HFFc6 (cell line): ENCODE measurements around the gene DISC1. TPM values are rescaled to one million over a fixed set of nuclear protein-coding genes. Genes with fewer than 3 reads are reported as not detected.

Experiments
- DNase-seq: peaks from one replicate; pipeline ENCODE4 v3.0.0-alpha.2; 2018
- H3K27ac Mint-ChIP-seq: 2 replicates; pipeline ENCODE4 v1.8.0; 2020; ENCODE audit warnings: mild to moderate bottlenecking, mixed read lengths
- H3K27me3 Mint-ChIP-seq: 2 replicates; pipeline ENCODE4 v1.8.0; 2021; ENCODE audit warnings: mild to moderate bottlenecking, moderate library complexity, mixed read lengths; ENCODE audit not compliant: insufficient read depth
- H3K36me3 Mint-ChIP-seq: 2 replicates; pipeline ENCODE4 v1.8.0; 2021; ENCODE audit warnings: low read depth, mixed read lengths
- H3K4me1 Mint-ChIP-seq: 2 replicates; pipeline ENCODE4 v1.8.0; 2020; ENCODE audit warnings: low read depth, mixed read lengths
- H3K4me3 Mint-ChIP-seq: 2 replicates; pipeline ENCODE4 v1.8.0; 2020; ENCODE audit warnings: mild to moderate bottlenecking, moderate library complexity, mixed read lengths
- H3K9me3 Mint-ChIP-seq: 2 replicates; pipeline ENCODE4 v1.8.0; 2020; ENCODE audit warnings: mild to moderate bottlenecking, mixed read lengths
- CTCF ChIP-seq: fragments of 200-600 bp; sonication (generic); IDR thresholded peaks from 2 replicates; pipeline ENCODE4 v1.5.0; 2021; ENCODE audit warnings: antibody characterized with exemption, mild to moderate bottlenecking
- total RNA-seq, 6 experiments: library from RNA; stranded (reverse); fragmentation: NEBNext Ultra II Directional; extraction: Animal tissue kit (Norgen Biotek cat#: 25700); gene quantifications; 2 replicates in 1 of 6; 3 replicates in 5 of 6; pipeline ENCODE4 v1.2.3, GENCODE V29; 2021

The DISC1 gene
- total RNA-seq, 6 experiments from 2014 or later, result 1.3 to 4.3 (median 1.9) TPM

- no peak for DNase-seq
- no peak for TF ChIP-seq CTCF
- peaks cover 10% of the 10 kb centered on the region for H3K4me1 Mint-ChIP-seq
Observed at GRCh38 chr1:231882790-231883189, 256.2 kb downstream of the DISC1 start.

DNA sequence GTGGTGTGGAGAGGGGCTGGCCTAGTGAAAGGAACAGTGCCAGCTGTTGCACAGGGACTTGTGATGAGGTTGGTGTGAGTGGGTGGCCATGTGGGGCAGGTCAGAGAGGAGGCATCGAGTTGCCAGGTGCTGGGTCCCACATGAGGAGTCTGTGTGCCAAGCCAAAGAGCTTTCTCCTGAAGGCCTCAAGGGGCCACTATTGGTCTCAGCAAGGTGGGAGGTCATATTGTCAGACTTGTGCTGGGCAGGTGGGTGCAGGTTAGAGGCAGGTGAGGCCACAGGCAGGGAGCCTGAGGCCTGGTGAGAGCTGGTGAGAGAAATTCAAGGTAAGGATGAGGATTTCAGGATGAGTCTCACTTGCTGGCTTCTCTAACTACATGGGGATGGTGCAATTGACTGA is 256.8 kb downstream of the DISC1 start:
- peaks cover 10% of the 10 kb centered on the region for H3K4me1 Mint-ChIP-seq
- peaks cover 4% of the 10 kb centered on the region; the same call in 1 of the 2 replicates for H3K36me3 Mint-ChIP-seq
- no peak for TF ChIP-seq CTCF
- peaks cover 10% of the 10 kb centered on the region for H3K9me3 Mint-ChIP-seq
- no peak overlapping the region for H3K27ac Mint-ChIP-seq
- H3K4me3 Mint-ChIP-seq, result no peak overlapping the region
- H3K27me3 Mint-ChIP-seq, result no peaks in the 10 kb centered on the region; the same call in 1 of the 2 replicates
- DNase-seq, result no peak

More at GRCh38 chr1:231882790-231883189, 256.2 kb downstream of the DISC1 start:
- H3K9me3 Mint-ChIP-seq, result peaks cover 5% of the 10 kb centered on the region; the same call in 1 of the 2 replicates
- H3K27ac Mint-ChIP-seq, result no peak overlapping the region
- H3K4me3 Mint-ChIP-seq, result no peak overlapping the region
- no peaks in the 10 kb centered on the region; the same call in 1 of the 2 replicates for H3K27me3 Mint-ChIP-seq
- H3K36me3 Mint-ChIP-seq, result no peaks in the 10 kb centered on the region

DNA sequence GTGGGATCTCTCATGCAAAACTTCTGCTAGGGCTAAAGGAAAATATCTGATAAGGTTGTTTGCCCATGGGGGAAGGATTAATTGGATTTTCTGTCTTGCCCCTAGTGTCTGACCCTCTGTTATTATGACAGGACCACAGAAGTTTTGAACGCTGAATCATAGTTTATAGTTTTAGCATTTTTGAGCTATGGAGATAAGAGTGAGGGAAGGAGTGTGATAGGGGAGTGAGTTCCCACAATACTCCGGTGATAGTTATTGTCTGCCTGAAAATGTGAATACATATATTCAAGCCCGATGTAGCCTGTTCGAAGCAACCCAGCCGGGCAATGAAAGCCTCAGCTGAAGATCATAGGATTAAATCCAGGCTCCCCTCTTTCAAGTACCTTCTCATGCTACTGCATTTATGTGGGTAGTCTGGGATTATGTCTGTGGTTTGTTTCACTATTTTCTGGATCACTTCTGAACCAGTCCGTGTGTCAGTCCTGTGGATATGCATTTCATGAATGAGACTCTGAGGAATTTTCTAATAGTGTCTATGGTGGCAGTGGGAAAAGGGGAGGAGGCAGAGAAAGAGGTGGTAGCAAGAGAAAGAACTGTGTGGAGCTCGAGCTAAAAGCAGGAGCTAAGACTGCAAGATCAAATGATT is 258.7 kb downstream of the DISC1 start:
- Mint-ChIP-seq H3K9me3 (peaks cover 10% of the 10 kb centered on the region), H3K4me3 (no peak overlapping the region)

GRCh38 chr1:231887166-231887565 is 260.6 kb downstream of the DISC1 start:
- TF ChIP-seq CTCF, result no peak
- H3K27ac Mint-ChIP-seq, result no peak overlapping the region
- H3K27me3 Mint-ChIP-seq, result no peaks in the 10 kb centered on the region; the same call in 1 of the 2 replicates
- DNase-seq, result no peak
- peaks cover 10% of the 10 kb centered on the region for H3K4me1 Mint-ChIP-seq
- peaks cover 10% of the 10 kb centered on the region for H3K9me3 Mint-ChIP-seq
- H3K36me3 Mint-ChIP-seq, result peaks cover 4% of the 10 kb centered on the region; the same call in 1 of the 2 replicates
- no peak overlapping the region for H3K4me3 Mint-ChIP-seq

More for the DNA sequence above, 258.7 kb downstream of the DISC1 start:
- H3K27me3 Mint-ChIP-seq, result no peaks in the 10 kb centered on the region; the same call in 1 of the 2 replicates
- peaks cover 10% of the 10 kb centered on the region for H3K4me1 Mint-ChIP-seq
- no peak for TF ChIP-seq CTCF
- peaks cover 4% of the 10 kb centered on the region; the same call in 1 of the 2 replicates for H3K36me3 Mint-ChIP-seq
- no peak overlapping the region for H3K27ac Mint-ChIP-seq
- DNase-seq, result no peak

- peaks cover 4% of the 10 kb centered on the region; the same call in 1 of the 2 replicates for H3K36me3 Mint-ChIP-seq
- H3K27ac Mint-ChIP-seq, result no peak overlapping the region
- no peak for TF ChIP-seq CTCF
- H3K27me3 Mint-ChIP-seq, result no peaks in the 10 kb centered on the region; the same call in 1 of the 2 replicates
- peaks cover 10% of the 10 kb centered on the region for H3K4me1 Mint-ChIP-seq
- no peak overlapping the region for H3K4me3 Mint-ChIP-seq
- no peak for DNase-seq
- peaks cover 10% of the 10 kb centered on the region for H3K9me3 Mint-ChIP-seq
Observed at GRCh38 chr1:231887866-231888265, 261.3 kb downstream of the DISC1 start.
